HCT116 (cell line): ENCODE results near the gene NFIA. TPM values are rescaled to one million over a fixed set of nuclear protein-coding genes. Genes with fewer than 3 reads are reported as not detected.

Experiments used
- ATAC-seq: fragments of 200-7000 bp; cut with Tn5 transposase; 2 replicates; pipeline ENCODE4 v1.9.1; 2020; ENCODE audit warnings: mild to moderate bottlenecking, moderate library complexity
- BruUV-seq: library from RNA; stranded (reverse); fragments of 400-500 nt; replicated peaks from 2 replicates; lab custom pipeline; 2021; lab: Mats Ljungman, UMichigan
- CTCF ChIA-PET: fragments of 300-600 bp; sonication (Branson Sonifier 250); formaldehyde crosslinking; loops from one replicate; lab custom pipeline; 2021; ENCODE audit warnings: antibody characterized with exemption; lab: Charles Lee
- POLR2A ChIA-PET: fragments of 300-600, 350-600 bp; sonication (Branson Sonifier 250); formaldehyde crosslinking; loops from one replicate; lab custom pipeline; 2021; ENCODE audit warnings: antibody characterized with exemption; lab: Charles Lee
- RAD21 ChIA-PET, 2 experiments: fragments of 300-600 bp; sonication (Branson Sonifier 250); formaldehyde crosslinking; loops; one replicate each; lab custom pipeline; 2023; ENCODE audit warnings: low total read pairs in 2 of 2; ENCODE audit not compliant: uncharacterized antibody in 2 of 2, unreplicated experiment in 2 of 2, low non-redundant PET in 1 of 2; lab: Charles Lee
- DNase-seq: peaks from one replicate; pipeline ENCODE4 v3.0.0-alpha.2; 2010; ENCODE audit warnings: low read depth, low spot score
- H2AFZ ChIP-seq: fragments of 200-600 bp; shearing (Covaris generic), sonication (generic); 2 replicates; pipeline ENCODE4 v1.6.1; 2017; ENCODE audit warnings: low read depth, mixed run types, mixed read lengths, antibody characterized with exemption, low read length; ENCODE audit not compliant: poor library complexity, severe bottlenecking
- H3K27ac ChIP-seq: 2 replicates; pipeline ENCODE4 v1.5.1; 2012; ENCODE audit warnings: low read depth, low read length
- H3K27me3 ChIP-seq: fragments of 200-600 bp; sonication (generic); 2 replicates; pipeline ENCODE4 v1.6.1; 2016; ENCODE audit warnings: mixed run types, low read length, mixed read lengths; ENCODE audit not compliant: insufficient read depth
- H3K36me3 ChIP-seq, 2 experiments: fragments of 200-500 bp in 1 of 2; fragments of 200-600 bp in 1 of 2; sonication (Bioruptor generic) in 1 of 2; sonication (generic) in 1 of 2; 2 replicates each; pipeline versions ENCODE4 v1.5.1 to v1.6.1; 2014 to 2016; ENCODE audit warnings: low read length in 2 of 2, inconsistent platforms in 1 of 2, mixed read lengths in 1 of 2, mixed run types in 1 of 2; ENCODE audit not compliant: insufficient read depth in 2 of 2, control insufficient read depth in 1 of 2
- H3K4me1 ChIP-seq, 2 experiments: fragments of 200-600 bp in 1 of 2; sonication (generic) in 1 of 2; 2 replicates each; pipeline versions ENCODE4 v1.5.1 to v1.6.1; 2012 to 2017; ENCODE audit warnings: low read length in 2 of 2, inconsistent platforms in 1 of 2, mild to moderate bottlenecking in 1 of 2, mixed read lengths in 1 of 2, mixed run types in 1 of 2, moderate library complexity in 1 of 2; ENCODE audit not compliant: insufficient read depth in 2 of 2, control insufficient read depth in 1 of 2
- H3K4me2 ChIP-seq: fragments of 200-600 bp; sonication (generic); 2 replicates; pipeline ENCODE4 v1.6.1; 2017; ENCODE audit warnings: mixed run types, low read length, mixed read lengths
- H3K4me3 ChIP-seq, 2 experiments: fragments of 200-600 bp in 1 of 2; sonication (generic) in 1 of 2; replicated peaks in 1 of 2; 2 replicates each; pipeline ENCODE4 v1.5.1; 2011 to 2016; ENCODE audit warnings: low read length in 2 of 2, control low read depth in 1 of 2, low read depth in 1 of 2, mild to moderate bottlenecking in 1 of 2, mixed read lengths in 1 of 2, mixed run types in 1 of 2
- H3K79me2 ChIP-seq: fragments of 200-600 bp; sonication (generic); 2 replicates; pipeline ENCODE4 v1.6.1; 2017; ENCODE audit warnings: mild to moderate bottlenecking, mixed run types, low read length, moderate library complexity, mixed read lengths; ENCODE audit not compliant: insufficient read depth
- H3K9ac ChIP-seq: fragments of 200-600 bp; sonication (generic); 2 replicates; pipeline ENCODE4 v1.6.1; 2016; ENCODE audit warnings: low read length, mixed read lengths
- H3K9me2 ChIP-seq: fragments of 200-600 bp; sonication (generic), shearing (Covaris generic); 2 replicates; pipeline ENCODE4 v1.6.1; 2017; ENCODE audit warnings: mixed run types, mild to moderate bottlenecking, moderate library complexity; ENCODE audit not compliant: insufficient read depth
- H3K9me3 ChIP-seq, 2 experiments: fragments of 200-500 bp in 1 of 2; fragments of 200-600 bp in 1 of 2; sonication (Bioruptor generic) in 1 of 2; sonication (generic) in 1 of 2; 2 replicates each; pipeline ENCODE4 v1.6.1; 2014 to 2017; ENCODE audit warnings: low read length in 2 of 2, mixed read lengths in 2 of 2, inconsistent platforms in 1 of 2, low read depth in 1 of 2, mild to moderate bottlenecking in 1 of 2, mixed run types in 1 of 2, moderate library complexity in 1 of 2; ENCODE audit not compliant: control insufficient read depth in 1 of 2, insufficient read depth in 1 of 2
- H4K20me1 ChIP-seq: fragments of 200-600 bp; sonication (generic), shearing (Covaris generic); 2 replicates; pipeline ENCODE4 v1.6.1; 2017; ENCODE audit warnings: mixed run types, mild to moderate bottlenecking, moderate library complexity; ENCODE audit not compliant: insufficient read depth
- CBX3 ChIP-seq: IDR thresholded peaks from 2 replicates; pipeline ENCODE4 v1.6.1; 2012; ENCODE audit warnings: low read depth
- CEBPB ChIP-seq: IDR thresholded peaks from 2 replicates; pipeline ENCODE4 v1.6.1; 2012; ENCODE audit warnings: low read depth
- CTCF ChIP-seq, 3 experiments: fragments of 200-600 bp in 1 of 3; sonication (generic) in 1 of 3; IDR thresholded peaks in 2 of 3; conservative IDR thresholded peaks in 1 of 3; 2 replicates each; pipeline ENCODE4 v1.5.1; 2012 to 2017; ENCODE audit warnings: low read depth in 2 of 3, low read length in 2 of 3, antibody characterized with exemption in 1 of 3, borderline replicate concordance in 1 of 3, control low read depth in 1 of 3, mild to moderate bottlenecking in 1 of 3, mixed read lengths in 1 of 3, mixed run types in 1 of 3, moderate library complexity in 1 of 3; ENCODE audit not compliant: insufficient read depth in 1 of 3
- FOSL1 ChIP-seq: IDR thresholded peaks from 2 replicates; pipeline ENCODE4 v1.6.1; 2012; ENCODE audit warnings: low read depth
- POLR2A ChIP-seq: IDR thresholded peaks from 2 replicates; pipeline ENCODE4 v1.7.0; 2011; ENCODE audit warnings: borderline replicate concordance; ENCODE audit not compliant: insufficient read depth, insufficient read length; ENCODE audit errors: extremely low read depth
- POLR2AphosphoS5 ChIP-seq: IDR thresholded peaks from 2 replicates; pipeline ENCODE4 v1.6.1; 2011; ENCODE audit warnings: mild to moderate bottlenecking, low read depth, low read length, moderate library complexity
- RAD21 ChIP-seq: IDR thresholded peaks from 2 replicates; pipeline ENCODE4 v1.6.1; 2012; ENCODE audit warnings: low read depth, mild to moderate bottlenecking
- REST ChIP-seq: IDR thresholded peaks from 2 replicates; pipeline ENCODE4 v1.6.1; 2012; ENCODE audit warnings: low read depth
- SP1 ChIP-seq: IDR thresholded peaks from 2 replicates; pipeline ENCODE4 v1.6.1; 2012; ENCODE audit warnings: low read depth
- SRF ChIP-seq: IDR thresholded peaks from 2 replicates; pipeline ENCODE4 v1.6.1; 2012; ENCODE audit warnings: low read depth
- YY1 ChIP-seq: IDR thresholded peaks from 2 replicates; pipeline ENCODE4 v1.6.1; 2011; ENCODE audit warnings: low read length, low read depth, moderate library complexity, mild to moderate bottlenecking; ENCODE audit not compliant: insufficient replicate concordance; ENCODE audit errors: extremely low read depth
- ZNF274 ChIP-seq: fragments of 200-500 bp; sonication (Bioruptor generic); IDR thresholded peaks from 2 replicates; pipeline ENCODE4 v1.6.1; 2014; ENCODE audit warnings: mild to moderate bottlenecking, low read depth, low read length, inconsistent platforms
- intact Hi-C: fragments of 100-400 bp; cut with micrococcal nuclease; formaldehyde crosslinking; loops from 2 replicates; pipeline ENCODE4 v1.10.0; 2022
- total RNA-seq: library from RNA; stranded (reverse); gene quantifications from one replicate; pipeline ENCODE4 v1.2.1, GENCODE V29; 2021; ENCODE audit not compliant: unreplicated experiment
- TF ChIP-seq, protein P1 (sequence below): IDR thresholded peaks from 2 replicates; pipeline ENCODE4 v1.6.1; 2012

The NFIA gene
- total RNA-seq, 1 experiment from 2014 or later = 17.2 TPM

DNA sequence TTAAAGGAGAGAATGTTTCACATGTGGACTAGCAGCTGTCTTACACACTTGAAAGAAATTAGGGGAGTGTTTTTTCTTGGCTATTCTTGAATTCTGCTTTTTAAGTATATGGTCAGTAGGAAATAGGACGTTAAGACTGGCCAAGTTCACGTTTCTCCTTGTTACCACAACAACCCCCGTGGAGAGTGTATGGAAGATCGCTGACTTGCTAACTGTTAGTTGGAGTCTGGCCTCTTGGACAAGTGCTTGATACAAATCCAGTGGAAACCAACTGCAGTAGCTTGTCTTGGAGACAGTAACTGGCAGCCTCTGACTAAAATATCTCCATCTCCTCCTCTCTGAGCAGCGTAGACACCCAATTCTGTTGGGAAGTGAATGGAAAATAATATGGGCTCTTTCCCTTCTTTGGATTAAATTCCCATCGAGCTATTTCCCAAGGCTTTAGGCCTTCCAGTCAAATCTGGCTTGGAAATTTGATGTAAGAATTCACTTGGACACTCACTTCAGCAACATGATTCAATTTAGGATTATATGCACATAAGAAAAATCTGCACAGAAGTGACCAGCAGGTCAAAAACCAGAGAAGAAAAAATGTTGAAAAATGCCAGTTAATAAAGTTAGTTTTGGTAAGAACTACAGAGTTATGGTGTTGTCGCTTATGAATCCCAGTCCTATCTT lies 3.6 kb upstream of the NFIA start:
- H3K4me1 ChIP-seq = peaks cover 35 to 52% of the 10 kb centered on the region in 2 experiments
- CTCF ChIA-PET = interaction anchor here (1.9 to 2.8 kb wide), 2 partner anchors 30 to 99 kb away, joined by 8 to 29 read pairs; no protein-coding TSS in a partner anchor
- POLR2A ChIA-PET = interaction anchor here (0.7 kb wide), 1 partner anchor 12 kb away, joined by 3 read pairs; no protein-coding TSS in a partner anchor
- ATAC-seq (no peak), DNase-seq (no peak)
- H3K79me2 ChIP-seq = peaks cover 2% of the 10 kb centered on the region
- BruUV-seq = no TSS peak
- peak overlapping the region; percentile 91 for H3K4me2 ChIP-seq
- no peaks in the 10 kb centered on the region for H3K9me2 ChIP-seq
- H3K9me3 ChIP-seq = no peaks in the 10 kb centered on the region
- no peak overlapping the region for H3K27ac ChIP-seq
- intact Hi-C loops = loop anchor here (1.0 kb wide), 1 partner anchor 21 kb away; no protein-coding TSS in a partner anchor
- peak overlapping the region in 1 of 2 experiments; percentile 68; a peak in 2 of 4 replicates for H3K4me3 ChIP-seq
- RAD21 ChIA-PET = interaction anchor here in 1 of 2 experiments (1.2 kb wide), 1 partner anchor 165 kb away, joined by 3 read pairs; no protein-coding TSS in a partner anchor
- no peaks in the 10 kb centered on the region for H4K20me1 ChIP-seq
- no peaks in the 10 kb centered on the region for H3K27me3 ChIP-seq
- peak overlapping the region; percentile 71 for H2AFZ ChIP-seq
- H3K36me3 ChIP-seq = no peaks in the 10 kb centered on the region
- H3K9ac ChIP-seq = 0 out of 2 replicates have a peak overlapping the region, but pooled peaks have one; percentile 69
- no peak for TF ChIP-seq POLR2A
- no peak for TF ChIP-seq CTCF (IDR thresholded peaks at IDR 0.05 in 2 of 3, conservative IDR thresholded peaks at IDR 0.05 in 1 of 3; ENCODE audit: borderline replicate concordance in 1 of 3, insufficient read depth in 1 of 3, low read depth in 2 of 3, low read length in 2 of 3)
- no peak for TF ChIP-seq SRF
- TF ChIP-seq RAD21 = no peak
- TF ChIP-seq CEBPB = no peak
- TF ChIP-seq FOSL1 = no peak
- no peak for TF ChIP-seq ZNF274
- TF ChIP-seq, protein P1, sequence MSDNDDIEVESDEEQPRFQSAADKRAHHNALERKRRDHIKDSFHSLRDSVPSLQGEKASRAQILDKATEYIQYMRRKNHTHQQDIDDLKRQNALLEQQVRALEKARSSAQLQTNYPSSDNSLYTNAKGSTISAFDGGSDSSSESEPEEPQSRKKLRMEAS = no peak
- no peak for TF ChIP-seq POLR2AphosphoS5
- no peak for TF ChIP-seq CBX3
- no peak for TF ChIP-seq REST
- TF ChIP-seq YY1 = no peak
- TF ChIP-seq SP1 = no peak
